ENCODE data around the gene PFAS.

Gene PFAS

DNA sequence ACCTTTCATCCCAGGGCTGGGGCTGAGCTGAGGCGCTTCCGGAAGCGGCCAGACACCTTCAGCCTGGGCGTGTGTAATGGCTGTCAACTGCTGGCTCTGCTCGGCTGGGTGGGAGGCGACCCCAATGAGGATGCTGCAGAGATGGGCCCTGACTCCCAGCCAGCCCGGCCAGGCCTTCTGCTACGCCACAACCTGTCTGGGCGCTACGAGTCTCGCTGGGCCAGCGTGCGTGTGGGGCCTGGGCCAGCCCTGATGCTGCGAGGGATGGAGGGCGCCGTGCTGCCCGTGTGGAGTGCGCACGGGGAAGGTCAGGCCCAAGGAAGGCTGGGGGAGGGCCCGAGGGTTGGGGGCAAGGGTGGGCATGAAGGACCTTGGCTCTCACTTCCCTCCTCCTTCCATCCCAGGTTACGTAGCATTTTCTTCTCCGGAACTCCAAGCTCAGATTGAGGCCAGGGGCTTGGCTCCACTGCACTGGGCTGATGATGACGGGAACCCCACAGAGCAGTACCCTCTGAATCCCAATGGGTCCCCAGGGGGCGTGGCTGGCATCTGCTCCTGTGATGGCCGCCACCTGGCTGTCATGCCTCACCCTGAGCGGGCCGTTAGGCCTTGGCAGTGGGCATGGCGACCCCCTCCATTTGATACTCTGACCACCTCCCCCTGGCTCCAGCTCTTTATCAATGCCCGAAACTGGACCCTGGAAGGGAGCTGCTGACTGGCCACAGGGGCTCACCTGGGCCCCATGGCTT, 19.6 kb downstream of the PFAS start:
- no peak for DNase-seq

DNA sequence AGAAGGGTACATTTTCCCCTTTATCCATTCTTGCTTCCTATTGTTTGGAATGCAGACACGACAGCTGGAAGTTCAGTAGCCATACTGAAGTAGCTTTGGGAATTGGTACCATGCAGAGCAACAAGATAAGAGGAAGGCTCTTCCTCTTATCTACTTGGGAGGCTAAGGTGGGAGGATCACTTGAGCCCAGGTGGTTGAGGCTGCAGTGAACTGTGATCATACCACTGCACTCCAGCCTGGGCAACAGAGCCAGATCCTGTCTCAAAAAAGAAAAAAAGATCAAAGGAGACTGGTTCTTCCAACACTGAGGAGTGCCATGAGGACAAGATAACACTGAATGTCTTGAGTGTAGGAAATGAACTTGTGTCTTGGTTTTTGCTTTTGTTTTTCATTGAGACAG, 23.3 kb downstream of the PFAS start:
- DNase-seq: no peak

DNA sequence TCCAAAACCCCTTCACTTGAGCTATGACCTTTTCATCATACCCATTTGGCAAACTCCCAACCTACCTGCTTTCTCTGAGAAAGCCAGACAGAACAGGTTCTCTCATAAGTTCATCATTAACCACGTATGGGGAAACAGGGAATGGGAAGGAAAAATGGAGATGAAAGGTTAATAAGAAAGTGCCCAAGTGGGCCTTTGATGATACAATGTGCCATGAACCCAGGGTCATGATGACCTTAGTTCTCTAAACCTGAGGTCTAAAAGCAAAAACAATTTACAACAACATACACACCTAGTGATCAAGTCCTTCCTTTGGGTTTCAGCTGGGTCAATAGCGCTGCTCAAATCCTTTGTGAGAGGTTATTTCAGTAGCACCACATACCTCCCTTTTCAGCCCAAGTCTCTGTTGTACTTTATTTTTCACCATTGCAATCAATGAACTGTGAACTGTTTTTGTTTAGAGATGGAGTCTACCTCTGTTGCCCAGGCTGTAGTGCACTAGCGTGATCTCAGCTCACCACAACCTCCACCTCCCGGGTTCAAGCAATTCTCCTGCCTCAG, 24.9 kb downstream of the PFAS start:
- peak; percentile 24 for DNase-seq

DNA sequence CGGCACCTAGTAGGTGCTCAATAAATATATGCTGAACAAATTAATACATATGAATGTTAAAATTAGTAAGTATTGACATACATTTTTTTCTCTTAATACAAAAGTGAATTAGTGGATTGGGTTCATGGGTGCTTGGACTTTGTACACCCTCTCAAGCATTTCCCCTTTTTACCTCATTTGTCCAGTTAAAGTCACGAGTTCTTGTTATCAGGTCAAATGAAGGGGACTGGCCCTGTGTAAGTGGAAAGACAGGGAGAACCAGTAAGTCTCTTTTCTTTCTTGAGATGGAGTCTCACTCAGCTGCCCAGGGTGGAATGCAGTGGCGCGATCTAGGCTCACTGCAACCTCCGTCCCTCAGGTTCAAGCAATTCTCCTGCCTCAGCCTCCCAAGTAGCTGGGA, 25.7 kb downstream of the PFAS start:
- DNase-seq: no peak

DNA sequence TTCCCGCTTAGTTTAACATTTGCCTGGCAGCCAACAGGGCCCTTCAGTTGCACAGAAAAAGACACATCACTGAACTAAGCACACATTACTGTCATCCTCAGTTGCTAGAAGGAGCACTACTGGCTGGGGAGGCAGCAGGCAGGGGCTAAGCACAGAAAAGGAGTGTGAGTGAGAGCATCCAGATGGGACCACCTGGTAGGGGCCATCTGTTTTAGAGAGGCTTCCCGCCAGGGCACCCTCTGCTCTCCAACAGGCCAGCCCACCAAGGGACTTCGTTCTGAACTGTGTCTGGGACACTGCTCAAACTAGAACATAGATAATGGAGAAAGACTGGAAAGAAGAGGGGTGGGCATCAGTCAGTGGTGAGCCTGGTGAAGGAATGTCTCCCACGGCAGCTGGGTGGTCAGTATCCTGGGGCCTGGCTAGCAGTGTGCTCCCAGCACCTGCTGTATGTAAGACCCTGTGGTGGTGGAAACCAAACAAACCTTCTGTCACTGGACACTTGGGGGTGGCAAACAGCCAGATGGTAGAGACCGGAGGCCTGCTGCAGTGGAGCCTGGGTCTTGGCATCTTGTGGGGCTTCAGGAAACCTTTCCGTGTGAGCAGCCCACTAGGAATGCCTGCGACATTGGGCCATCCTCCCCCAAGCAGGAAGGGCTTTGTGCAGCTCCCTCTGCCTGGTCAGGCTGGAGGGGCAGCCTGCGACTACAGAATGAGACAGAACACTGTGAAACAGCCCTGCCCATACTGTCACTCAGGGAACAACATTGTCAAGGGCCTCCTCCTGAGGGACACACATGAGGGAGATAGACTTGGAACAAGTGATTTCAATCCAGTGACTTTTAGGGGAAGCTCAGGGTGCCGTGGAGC, 26.6 kb downstream of the PFAS start:
- DNase-seq: no peak

DNA sequence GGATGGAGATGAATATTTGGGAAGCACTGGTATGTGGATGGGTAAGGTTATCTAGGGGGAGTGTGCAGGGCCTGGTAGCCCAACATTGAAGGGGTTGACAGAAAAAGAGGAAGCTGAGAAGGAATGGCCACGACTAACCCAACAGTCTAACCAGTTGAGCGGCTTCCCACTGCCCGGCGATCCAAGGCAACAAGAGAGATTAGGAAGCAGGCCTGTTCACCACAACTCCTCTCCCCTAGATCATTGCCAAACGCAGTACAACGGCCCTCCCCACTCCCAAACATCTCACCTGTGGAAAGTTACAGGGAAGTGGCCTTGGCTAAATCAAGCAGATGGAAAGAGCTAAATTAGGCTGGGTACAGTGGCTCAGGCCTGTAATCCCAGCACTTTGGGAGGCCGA, 28.2 kb downstream of the PFAS start:
- no peak for DNase-seq

DNA sequence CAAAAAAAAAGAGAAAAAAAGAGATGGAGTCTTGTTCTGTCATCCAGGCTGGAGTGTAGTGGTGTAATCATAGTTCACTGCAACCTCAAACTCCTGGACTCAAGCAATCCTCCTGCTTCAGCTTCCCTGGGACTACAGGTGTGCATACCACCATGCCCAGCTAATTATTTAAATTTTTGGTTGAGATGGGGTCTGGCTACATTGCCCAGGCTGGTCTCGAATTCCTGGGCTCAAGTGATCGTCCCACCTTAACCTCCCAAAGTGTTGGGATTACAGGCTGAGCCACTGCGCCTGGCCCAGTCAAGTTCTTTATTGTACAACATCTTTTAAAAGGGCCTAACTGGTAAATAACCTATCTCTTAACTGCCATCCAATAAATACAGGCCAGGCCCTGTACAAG, 33.3 kb downstream of the PFAS start:
- no peak for DNase-seq

DNA sequence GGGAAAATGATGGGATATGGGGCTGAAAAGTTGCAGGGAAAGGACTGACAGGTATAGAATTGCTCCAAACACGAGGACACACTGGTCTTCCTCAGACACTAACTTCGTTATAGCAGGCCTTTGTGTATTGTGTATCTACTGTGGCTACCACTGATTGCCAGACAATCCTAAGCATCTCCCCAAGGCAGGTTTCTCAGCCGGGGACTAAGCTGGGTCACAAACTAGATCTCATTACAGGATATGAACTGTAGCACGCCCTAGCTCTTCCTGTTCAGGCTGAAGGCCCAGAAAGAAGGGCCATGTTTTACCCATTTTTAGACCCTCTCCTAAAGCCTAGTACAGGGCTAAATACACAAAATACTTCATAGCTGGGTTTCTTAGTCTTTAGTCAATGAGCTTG, 34.3 kb downstream of the PFAS start:
- no peak for DNase-seq

DNA sequence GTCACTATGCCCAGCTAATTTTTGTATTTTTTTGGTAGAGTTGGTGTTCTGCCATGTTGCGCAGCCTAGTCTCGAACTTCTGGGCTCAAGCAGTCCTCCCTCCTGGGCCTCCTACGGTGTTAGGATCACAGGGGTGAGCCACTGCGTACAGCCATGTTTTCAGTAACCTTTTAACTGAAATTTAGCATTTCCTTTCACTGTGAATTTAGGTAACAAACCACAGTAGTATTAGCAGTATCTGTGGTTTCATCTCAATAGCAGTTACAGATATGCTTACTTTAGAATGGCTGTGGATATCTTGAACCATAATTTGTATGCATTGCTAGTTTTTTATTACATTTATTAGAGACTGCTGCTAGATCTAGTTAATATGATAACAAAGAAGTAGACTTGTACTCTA, 35.0 kb downstream of the PFAS start:
- no peak for DNase-seq

DNA sequence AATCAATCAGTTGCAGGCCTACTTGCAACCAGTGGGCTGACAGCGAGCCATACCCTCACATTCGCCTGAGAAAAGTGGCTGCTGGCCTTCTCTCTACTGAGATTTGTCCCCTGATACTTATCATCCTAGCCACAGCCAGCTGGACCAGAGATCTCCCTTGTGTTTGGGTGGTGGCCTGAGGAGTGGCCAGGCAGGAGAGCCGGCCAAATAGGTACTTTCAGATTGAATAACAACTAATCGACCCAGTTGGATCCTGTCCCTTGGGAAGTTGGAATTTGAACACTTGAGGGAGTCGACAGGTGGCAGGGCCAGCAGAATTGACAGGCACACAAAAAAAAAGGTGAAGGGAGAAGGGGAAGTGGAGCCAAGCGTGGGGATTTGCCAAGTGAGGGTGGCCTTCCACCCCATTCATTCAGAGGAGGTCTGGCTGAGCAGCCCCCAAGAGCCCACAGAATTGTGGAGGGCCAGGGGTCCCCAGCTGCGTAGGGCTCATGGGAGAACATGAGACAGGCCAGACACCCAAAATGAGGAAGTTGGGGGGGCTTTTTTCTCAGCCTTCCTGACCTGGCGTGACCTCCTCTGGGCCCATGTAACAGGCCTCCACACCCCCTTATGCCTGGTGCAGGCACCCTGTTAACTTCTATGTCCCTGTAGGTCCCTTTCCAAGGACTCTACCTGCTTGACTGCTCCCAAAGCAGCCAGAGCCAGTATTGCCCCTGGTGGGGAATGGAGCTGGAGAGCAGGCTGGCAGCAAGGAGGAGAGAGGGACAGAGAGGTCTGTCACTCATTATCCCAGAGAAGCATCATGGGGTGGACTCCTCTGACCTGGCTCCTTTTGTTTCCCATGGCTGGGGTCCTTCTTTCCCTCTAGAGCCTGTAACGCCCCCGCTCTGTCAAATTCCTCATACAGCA, 36.4 kb downstream of the PFAS start:
- no peak for DNase-seq

DNA sequence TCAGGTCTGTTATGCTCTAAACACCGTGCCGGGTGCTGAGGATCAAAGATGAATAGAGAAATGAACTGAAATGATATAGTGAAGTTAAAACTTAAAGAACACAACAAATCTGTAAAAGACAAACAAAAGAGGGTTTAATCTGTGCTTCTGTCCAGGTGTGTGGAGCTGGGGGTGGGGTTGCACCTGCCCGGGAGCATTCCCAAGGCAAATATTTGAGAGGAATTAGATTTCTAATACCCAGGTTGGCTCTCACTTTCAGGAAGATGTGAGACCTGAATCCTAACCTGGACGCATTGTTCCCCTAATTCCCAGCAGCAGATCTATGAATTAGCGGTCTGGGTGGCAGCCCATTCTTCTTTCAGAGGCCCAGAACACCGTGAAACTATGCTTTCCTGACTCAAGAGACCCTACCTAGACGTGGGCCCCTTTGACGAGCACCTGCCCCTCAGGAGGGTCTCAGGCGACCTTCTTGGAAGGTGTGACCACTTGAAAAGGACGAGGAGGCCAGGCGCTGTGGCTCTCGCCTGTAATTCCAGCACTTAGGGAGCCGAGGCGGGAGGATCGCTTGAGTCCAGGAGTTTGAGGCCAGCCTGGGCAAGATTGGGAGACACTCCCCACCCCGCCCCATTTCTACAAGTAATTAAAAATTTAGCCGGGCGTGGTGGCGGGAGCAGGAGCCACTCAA, 38.7 kb downstream of the PFAS start:
- DNase-seq: no peak

DNA sequence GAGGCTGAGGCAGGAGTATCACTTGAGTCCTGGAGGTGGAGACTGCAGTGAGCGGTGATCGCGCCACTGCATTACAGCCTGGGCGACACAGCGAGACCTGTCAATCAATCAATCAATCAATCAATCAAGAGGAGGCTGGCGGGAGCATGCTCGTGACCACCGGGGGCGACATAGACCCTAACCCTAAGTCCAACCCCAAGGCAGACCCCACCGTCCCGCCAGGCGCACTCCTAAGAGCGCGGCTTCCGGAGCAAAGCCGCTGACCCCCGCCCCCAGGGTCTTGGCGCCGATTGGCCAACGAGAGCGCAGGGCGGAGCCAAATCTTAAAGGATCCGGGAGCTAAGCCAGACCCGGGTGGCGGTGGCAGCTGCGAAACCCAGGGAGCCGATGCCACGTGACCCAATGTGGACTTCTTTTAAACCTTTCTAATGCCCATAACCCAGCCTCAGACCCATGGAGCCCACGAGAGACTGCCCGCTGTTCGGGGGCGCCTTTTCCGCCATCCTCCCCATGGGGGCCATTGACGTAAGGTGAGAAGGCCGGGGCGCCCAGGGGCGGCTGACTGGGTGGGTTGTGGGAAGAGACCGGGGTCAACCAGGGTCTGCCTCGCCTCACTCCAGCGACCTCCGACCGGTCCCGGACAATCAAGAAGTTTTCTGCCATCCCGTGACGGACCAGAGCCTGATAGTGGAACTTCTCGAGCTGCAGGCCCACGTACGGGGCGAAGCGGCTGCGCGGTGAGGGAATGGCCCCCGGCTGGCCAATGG, 39.4 kb downstream of the PFAS start, which contains the start of gene RANGRF:
Gene RANGRF (plus strand): TSS at position 335 of the 767 bp plus-strand sequence. CDS start 119 bp downstream, at position 454.
- DNase-seq: peak; percentile 94

DNA sequence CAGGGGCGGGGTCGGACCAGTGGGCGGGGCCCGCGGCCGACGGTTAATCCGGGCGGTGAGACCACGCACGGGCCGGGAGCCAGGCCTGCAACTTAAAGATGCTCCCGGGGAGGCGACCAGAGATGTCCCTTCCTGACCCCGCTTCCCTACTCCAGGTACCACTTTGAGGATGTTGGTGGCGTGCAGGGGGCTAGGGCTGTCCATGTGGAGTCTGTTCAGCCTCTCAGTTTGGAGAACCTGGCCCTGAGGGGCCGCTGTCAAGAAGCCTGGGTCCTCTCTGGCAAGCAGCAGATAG, 40.0 kb downstream of the PFAS start:
- DNase-seq: no peak

DNA sequence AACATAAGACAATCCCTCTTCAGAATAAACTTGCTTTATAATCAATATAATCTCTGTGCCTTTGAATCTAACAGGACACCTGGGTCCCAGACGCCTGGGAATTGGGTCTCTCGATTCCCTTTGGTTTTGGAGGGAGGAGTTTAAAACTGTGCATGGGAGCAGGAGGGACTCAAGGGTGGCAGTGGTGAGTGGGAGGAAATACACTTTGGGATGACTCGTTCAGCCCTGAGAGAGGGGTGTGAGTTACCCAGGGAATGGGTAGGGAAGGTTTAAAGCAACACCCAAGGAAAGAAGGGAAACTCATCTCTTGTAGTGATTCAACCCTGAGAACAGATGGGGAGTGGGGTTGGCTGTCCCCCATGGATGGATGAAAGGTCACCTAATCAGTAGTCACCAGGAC, 41.0 kb downstream of the PFAS start:
- DNase-seq: no peak

DNA sequence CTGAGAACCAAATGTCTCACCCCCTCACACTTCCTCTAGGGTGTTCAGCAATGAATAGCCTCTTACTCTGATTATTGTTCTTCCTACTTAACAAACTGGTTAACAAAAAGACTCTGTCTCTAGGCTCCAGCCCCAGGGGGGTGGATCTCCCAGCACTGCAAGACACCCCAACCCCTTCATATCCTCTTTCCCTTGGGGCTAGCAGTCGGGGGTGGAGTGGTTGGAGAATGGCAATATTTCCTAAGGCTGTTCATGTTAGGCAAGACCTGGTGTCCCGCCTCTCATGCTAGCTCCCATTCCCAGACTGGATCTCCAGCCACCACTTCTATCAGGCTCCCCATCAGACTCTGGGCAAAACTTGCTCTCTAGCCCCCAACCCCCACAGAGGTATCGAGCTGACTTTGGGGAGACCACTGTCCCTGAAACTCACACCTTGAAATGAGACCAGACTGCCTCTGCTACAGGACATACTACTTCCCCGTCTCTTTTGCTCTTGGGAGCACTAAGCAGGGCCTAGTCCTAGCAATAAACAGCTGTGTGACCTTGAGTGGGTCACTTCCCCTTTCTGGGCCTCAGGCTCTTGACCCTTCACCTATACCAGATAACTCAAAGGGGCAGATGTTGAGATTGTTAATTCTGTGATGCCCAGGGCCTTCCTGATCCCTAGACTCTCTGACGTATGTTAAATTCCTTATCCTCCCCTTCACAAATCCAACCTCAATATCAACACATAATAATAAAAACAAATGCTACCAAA, 43.7 kb downstream of the PFAS start:
- no peak for DNase-seq

DNA sequence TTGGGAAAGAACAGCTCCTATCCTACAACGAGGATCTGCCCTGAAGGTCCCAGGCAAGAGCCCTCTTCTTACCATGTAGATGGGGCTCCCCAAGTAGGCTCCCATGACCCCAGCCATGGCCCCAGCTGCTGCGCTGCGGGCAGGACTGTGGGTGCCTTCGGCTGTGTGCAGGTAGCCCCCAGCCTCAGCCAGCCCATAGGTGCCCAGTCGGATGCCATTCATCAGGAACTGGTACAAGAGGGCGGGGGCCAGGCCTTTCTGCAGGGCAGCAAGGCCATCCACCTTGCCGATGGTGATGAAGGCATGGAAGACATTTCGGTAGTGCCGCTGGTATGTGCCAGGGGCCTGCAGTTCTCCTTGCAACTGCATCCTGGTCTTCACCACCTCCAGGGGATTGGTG, 45.3 kb downstream of the PFAS start:
- DNase-seq: no peak

DNA sequence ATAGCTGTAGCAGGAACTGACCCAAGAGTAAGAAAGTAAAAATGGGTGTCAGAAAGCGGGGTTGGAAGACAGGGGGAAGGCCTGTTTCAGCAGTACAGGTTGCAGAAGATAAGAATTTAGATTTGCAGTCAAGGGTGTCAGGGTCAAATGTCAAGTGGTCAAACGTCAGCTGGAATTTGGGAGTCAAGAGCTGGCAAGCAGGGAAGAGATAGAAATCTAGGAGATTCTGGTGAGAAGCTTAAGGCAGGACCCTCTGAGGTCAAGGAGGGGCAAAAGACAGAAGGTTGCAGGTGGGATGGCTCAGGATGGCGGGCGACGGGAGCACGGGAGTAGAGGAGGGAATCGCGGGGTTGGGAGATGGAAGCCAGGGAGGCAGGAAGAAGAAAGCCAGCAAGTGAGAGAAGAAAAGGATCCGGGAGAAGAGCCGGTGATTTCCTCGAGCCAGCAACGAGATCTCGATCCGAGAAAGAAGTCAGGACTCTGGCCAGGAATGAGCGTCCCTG, 45.8 kb downstream of the PFAS start:
- DNase-seq: no peak

DNA sequence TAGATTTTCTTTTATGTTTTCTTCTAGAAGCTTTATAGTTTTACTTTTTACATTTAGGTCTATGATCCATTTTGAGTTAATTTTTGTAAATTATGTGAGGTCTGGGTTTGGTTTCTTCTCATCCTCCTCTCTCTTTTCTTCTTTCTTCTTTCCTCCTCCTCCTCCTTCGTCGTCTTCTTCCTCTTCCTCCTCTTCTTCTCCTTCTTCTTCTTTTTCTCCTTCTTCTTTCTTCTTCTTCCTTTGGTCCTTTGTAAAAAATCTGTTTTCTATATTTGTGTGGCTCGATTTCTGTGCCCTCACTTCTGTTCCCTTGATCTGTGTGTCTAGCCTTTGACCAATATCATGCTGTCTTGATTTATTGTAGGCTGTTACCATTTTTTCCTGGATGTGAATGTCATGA, 51.1 kb downstream of the PFAS start:
- no peak for DNase-seq

DNA sequence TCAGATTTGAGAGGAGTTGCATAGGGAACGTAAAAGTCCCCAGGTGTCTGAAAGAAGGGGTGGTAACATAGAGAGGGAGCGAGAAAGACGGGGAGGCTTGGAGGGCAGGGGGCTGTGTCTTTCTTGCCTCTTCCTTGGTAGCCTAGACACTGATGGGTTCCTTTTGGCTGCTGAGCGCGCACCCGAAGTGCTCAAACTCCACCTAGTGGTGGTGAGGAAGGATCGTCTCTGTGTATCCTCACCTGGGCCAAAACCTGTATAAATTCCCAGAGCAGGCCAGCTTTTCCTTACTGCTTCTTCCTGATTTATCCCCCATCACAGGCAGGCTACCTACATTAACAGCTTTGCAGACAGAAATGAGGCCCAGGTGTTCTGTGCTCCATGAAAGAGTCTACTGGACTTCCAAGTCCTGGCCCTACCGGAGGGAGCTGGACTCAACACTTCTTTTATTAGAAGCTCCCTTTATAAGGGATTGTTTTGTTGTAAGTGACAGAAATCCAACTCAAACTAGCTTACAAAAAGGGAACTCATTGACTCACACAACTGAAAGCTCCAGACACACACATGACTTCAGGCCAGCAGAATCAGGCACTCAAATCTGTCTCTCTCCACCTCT, 51.6 kb downstream of the PFAS start:
- DNase-seq: peak; percentile 59
